ENCODE measurements around the gene SH3YL1.

GRCh38 chr2:257429-257828 lies 6.4 kb downstream of the SH3YL1 start:
- TF ChIP-seq, protein P1, sequence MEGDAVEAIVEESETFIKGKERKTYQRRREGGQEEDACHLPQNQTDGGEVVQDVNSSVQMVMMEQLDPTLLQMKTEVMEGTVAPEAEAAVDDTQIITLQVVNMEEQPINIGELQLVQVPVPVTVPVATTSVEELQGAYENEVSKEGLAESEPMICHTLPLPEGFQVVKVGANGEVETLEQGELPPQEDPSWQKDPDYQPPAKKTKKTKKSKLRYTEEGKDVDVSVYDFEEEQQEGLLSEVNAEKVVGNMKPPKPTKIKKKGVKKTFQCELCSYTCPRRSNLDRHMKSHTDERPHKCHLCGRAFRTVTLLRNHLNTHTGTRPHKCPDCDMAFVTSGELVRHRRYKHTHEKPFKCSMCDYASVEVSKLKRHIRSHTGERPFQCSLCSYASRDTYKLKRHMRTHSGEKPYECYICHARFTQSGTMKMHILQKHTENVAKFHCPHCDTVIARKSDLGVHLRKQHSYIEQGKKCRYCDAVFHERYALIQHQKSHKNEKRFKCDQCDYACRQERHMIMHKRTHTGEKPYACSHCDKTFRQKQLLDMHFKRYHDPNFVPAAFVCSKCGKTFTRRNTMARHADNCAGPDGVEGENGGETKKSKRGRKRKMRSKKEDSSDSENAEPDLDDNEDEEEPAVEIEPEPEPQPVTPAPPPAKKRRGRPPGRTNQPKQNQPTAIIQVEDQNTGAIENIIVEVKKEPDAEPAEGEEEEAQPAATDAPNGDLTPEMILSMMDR (IDR thresholded peaks at IDR 0.05): no peak
- no peak for TF ChIP-seq POLR2AphosphoS5 (IDR thresholded peaks at IDR 0.05)
- no peak for TF ChIP-seq POLR2A (IDR thresholded peaks at IDR 0.05)

All from prostate gland (tissue), 2 donors.